Measurements from ENCODE around the gene ITGB5.

Gene ITGB5

DNA sequence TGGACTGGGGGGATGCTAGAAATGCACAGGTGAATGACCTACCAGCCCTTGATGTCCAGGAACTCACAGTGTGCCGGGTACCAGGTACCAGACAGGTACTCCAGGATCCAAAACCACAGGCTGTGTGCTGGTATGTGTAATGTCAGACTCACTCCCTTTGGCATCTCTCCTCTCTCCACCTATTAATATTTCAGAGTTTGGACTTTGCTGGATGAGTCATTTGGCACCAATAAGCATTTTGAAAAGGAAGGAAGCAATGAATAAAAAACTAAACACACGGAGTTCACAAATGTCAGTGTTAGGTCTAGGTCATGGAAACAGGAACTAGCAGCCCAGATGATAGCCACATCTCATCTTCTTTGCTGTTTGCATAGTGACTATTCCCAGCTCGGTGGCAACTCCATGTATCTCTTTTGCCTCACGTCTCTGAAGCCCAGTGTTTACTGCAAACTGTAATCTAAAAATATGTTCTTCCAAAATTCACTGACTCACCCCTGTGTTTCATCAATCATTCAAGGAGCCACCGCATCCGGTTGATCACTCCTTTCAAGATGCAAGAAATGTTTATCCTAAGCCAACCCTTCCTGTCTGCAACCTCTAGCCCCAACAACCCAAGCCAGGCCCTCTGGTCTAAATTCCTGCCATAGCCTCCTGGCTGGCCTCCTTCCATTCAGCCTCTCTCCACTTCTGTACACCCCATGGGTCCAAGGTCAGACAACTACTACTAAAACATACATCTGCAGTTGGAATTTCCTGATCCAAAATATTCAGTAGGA, 8.4 kb downstream of the ITGB5 start:
- H3K4me3 ChIP-seq (ENCODE audit: low read depth, low read length): no peak overlapping the region
- DNase-seq (ENCODE audit: low read depth): no peak
- TF ChIP-seq, protein P1, sequence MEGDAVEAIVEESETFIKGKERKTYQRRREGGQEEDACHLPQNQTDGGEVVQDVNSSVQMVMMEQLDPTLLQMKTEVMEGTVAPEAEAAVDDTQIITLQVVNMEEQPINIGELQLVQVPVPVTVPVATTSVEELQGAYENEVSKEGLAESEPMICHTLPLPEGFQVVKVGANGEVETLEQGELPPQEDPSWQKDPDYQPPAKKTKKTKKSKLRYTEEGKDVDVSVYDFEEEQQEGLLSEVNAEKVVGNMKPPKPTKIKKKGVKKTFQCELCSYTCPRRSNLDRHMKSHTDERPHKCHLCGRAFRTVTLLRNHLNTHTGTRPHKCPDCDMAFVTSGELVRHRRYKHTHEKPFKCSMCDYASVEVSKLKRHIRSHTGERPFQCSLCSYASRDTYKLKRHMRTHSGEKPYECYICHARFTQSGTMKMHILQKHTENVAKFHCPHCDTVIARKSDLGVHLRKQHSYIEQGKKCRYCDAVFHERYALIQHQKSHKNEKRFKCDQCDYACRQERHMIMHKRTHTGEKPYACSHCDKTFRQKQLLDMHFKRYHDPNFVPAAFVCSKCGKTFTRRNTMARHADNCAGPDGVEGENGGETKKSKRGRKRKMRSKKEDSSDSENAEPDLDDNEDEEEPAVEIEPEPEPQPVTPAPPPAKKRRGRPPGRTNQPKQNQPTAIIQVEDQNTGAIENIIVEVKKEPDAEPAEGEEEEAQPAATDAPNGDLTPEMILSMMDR (IDR thresholded peaks at IDR 0.05; ENCODE audit: low read depth, low read length, missing control alignments): no peak

DNA sequence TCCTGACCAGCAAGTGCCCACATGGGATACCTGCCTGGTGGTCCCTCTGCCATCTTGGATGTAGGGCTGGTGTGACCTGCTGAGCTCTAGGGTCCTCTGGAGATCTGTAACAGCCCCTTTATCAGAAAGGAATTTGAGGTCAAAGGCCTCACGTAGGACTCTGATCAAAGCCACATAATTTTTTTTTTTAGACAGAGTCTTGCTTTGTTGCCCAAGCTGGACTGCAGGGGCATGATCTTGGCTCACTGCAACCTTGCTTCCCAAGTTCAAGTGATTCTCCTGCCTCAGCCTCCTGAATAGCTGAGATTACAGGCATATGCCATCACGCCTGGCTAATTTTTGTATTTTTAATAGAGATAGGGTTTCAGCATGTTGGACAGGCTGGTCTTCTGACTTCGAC, 9.5 kb downstream of the ITGB5 start:
- TF ChIP-seq, protein P1 (IDR thresholded peaks at IDR 0.05; ENCODE audit: low read depth, low read length, missing control alignments): no peak
- no peak for DNase-seq (ENCODE audit: low read depth)
- no peak overlapping the region for H3K4me3 ChIP-seq (ENCODE audit: low read depth, low read length)

DNA sequence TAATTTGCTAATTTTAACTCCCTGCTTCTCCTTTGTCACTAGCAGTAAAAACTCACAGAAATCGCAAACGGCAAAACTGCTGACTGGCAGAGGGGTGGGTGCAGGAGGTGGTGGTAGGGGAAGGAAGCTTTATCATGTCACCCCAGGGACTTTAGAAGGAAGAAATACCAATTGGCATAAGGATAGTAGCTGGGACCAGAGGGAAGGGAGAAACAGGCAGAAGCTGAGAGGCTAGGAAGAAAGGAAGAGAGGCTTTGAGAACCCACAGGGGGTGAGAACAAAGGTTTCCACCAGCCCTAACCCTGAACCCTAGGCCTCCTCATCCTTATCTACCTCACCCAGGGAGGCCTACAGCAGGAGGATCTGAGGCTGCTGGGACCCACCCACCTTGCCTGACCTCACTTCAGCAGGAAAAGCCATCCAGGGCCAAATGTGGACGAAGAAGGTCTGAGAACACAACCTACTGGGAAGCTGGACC, 10.7 kb downstream of the ITGB5 start:
- TF ChIP-seq, protein P1 (IDR thresholded peaks at IDR 0.05; ENCODE audit: low read depth, low read length, missing control alignments): no peak
- DNase-seq (ENCODE audit: low read depth): no peak
- no peak overlapping the region for H3K4me3 ChIP-seq (ENCODE audit: low read depth, low read length)

DNA sequence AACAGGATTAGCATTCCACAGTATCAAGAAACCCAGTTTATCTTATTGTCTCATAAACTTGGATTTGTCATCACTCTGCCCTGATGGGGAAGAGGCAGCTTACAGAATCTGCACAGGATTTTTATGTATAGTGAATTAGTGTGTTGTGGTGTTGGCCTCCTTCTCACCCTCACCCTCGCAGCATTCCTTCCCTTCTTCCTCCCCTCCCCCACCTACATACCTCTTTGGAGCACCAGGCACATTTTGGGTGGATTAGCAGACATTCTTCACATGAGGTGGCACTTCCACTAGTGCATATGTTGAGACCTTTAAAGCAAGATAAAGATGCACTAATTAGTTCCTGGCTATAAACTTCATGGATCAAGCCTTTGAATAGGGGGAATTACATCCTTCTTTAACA, 13.9 kb downstream of the ITGB5 start:
- H3K4me3 ChIP-seq (ENCODE audit: low read depth, low read length): no peak overlapping the region
- TF ChIP-seq, protein P1 (IDR thresholded peaks at IDR 0.05; ENCODE audit: low read depth, low read length, missing control alignments): no peak
- DNase-seq (ENCODE audit: low read depth): no peak

DNA sequence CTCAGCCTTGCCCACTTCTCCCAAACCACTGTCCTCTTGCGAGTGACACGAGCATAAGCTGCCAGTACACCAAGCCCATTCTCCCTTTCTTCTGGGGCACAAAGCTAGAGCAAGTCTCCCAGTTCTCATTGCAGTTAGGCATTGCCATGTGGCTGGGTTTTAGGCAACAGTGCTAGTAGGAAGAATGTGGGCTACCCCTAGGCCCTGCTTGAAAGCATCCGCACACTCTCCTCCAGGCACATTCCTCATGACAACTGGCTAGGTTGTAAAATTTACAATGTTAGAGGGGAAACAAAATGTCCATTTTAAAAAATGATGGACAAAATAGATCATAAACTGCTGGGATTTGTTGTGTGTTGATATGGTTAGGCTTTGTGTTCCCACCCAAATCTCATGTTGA, 19.7 kb downstream of the ITGB5 start:
- no peak overlapping the region for H3K4me3 ChIP-seq (ENCODE audit: low read depth, low read length)
- TF ChIP-seq, protein P1 (IDR thresholded peaks at IDR 0.05; ENCODE audit: low read depth, low read length, missing control alignments): no peak
- no peak for DNase-seq (ENCODE audit: low read depth)

DNA sequence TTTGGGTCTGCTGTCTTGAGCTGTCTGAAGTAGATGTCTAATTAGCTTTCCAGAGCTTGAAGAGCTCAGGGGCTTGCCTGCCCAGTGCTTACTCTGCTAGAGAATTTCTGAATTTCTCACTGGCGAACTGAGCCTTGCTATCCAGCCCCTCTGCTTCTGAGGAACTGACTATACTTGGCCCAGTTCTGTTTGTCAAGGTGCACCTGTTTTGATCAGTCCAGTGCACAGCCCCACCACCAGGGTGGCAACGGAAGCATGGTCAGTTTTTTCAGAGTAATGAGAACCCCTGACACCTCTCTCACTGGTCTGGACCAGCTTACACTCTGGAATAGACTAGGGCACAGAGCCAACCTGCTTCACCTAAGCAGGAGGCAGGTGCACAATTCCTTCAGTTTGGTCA, 25.2 kb downstream of the ITGB5 start:
- H3K4me3 ChIP-seq (ENCODE audit: low read depth, low read length): no peak overlapping the region
- TF ChIP-seq, protein P1 (IDR thresholded peaks at IDR 0.05; ENCODE audit: low read depth, low read length, missing control alignments): peak; percentile 1
- DNase-seq (ENCODE audit: low read depth): no peak

DNA sequence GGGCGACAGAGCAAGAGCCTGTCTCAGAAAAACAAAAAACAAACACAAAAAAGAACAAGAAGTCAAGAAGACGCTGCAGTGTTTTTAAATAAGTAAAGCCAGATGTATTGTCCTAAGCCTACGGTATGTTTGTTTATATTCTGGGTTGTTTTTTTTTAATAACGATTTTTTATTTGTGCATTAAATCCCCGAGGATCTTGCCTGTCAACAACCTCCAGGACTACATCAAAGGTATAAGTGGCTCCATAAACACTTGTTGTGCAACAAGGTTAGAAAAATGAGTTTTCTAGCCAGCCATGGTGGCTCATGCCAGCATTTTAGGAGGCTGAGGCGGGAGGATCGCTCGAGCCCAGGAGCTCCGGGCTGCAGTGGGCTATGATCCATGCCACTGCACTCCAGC, 26.1 kb downstream of the ITGB5 start:
- TF ChIP-seq, protein P1 (IDR thresholded peaks at IDR 0.05; ENCODE audit: low read depth, low read length, missing control alignments): no peak
- DNase-seq (ENCODE audit: low read depth): no peak
- no peak overlapping the region for H3K4me3 ChIP-seq (ENCODE audit: low read depth, low read length)
